H1 (cell line): ENCODE results near the gene IQGAP1. TPM values are rescaled to one million over a fixed set of nuclear protein-coding genes. Genes with fewer than 3 reads are reported as not detected.
"Not testable (repeated sequence)": the region's sequence is repeated elsewhere in the genome, so short reads cannot be mapped to it uniquely, and the experiment has no call there.

Experiments used
- CTCF ChIA-PET: fragments of 300-600 bp; sonication (Branson Sonifier 250); formaldehyde crosslinking; loops from one replicate; lab custom pipeline; 2021; ENCODE audit not compliant: partially characterized antibody; lab: Charles Lee
- POLR2A ChIA-PET: fragments of 300-600 bp; sonication (Branson Sonifier 250); formaldehyde crosslinking; loops from one replicate; lab custom pipeline; 2021; ENCODE audit warnings: inconsistent platforms; ENCODE audit not compliant: partially characterized antibody; lab: Charles Lee
- DNase-seq, 2 experiments: peaks; one replicate each; pipeline versions ENCODE4 v3.0.0 to v3.0.0-alpha.2; 2010 to 2022; ENCODE audit warnings: low spot score in 2 of 2, low read depth in 1 of 2, mixed read lengths in 1 of 2
- FAIRE-seq: peaks from 2 replicates; lab custom pipeline; 2011; peaks lifted over from hg19 to GRCh38; lab: Jason Lieb, UNC
- H2AFZ ChIP-seq: 2 replicates; pipeline ENCODE4 v1.8.1; 2012; ENCODE audit warnings: low read length, inconsistent platforms
- H2AK5ac ChIP-seq: 2 replicates; pipeline ENCODE4 v1.6.1; 2013; ENCODE audit warnings: low read depth, low read length
- H2BK120ac ChIP-seq: replicated peaks from 2 replicates; pipeline ENCODE3; 2013; ENCODE audit warnings: low read depth, low read length, inconsistent platforms
- H2BK12ac ChIP-seq: 2 replicates; pipeline ENCODE4 v1.6.1; 2013; ENCODE audit warnings: low read depth, low read length
- H2BK15ac ChIP-seq: 2 replicates; pipeline ENCODE4 v1.6.1; 2013; ENCODE audit warnings: low read length
- H2BK20ac ChIP-seq: 2 replicates; pipeline ENCODE4 v1.6.1; 2013; ENCODE audit warnings: low read length
- H2BK5ac ChIP-seq: 2 replicates; pipeline ENCODE4 v1.6.1; 2013; ENCODE audit warnings: low read depth, low read length
- H3K14ac ChIP-seq: 2 replicates; pipeline ENCODE4 v1.6.1; 2013; ENCODE audit warnings: inconsistent platforms; ENCODE audit not compliant: insufficient read length
- H3K18ac ChIP-seq: 2 replicates; pipeline ENCODE4 v1.6.1; 2013; ENCODE audit warnings: low read length; ENCODE audit errors: extremely low read depth
- H3K23ac ChIP-seq: 2 replicates; pipeline ENCODE4 v1.6.1; 2013; ENCODE audit warnings: inconsistent platforms; ENCODE audit not compliant: insufficient read length
- H3K23me2 ChIP-seq: 2 replicates; pipeline ENCODE4 v1.6.1; 2013; ENCODE audit warnings: low read depth, low read length
- H3K27ac ChIP-seq: 2 replicates; pipeline ENCODE4 v1.6.1; 2011; ENCODE audit warnings: low read depth, low read length, inconsistent platforms
- H3K27me3 ChIP-seq, 4 experiments: replicated peaks in 1 of 4; 1 replicate in 1 of 4; 2 replicates in 3 of 4; pipeline versions ENCODE4 v1.6.1 to v1.8.1; 2011 to 2013; ENCODE audit warnings: low read length in 3 of 4, mild to moderate bottlenecking in 3 of 4, inconsistent platforms in 2 of 4, mixed read lengths in 2 of 4, moderate library complexity in 1 of 4; ENCODE audit not compliant: control insufficient read depth in 3 of 4, insufficient read depth in 3 of 4; ENCODE audit errors: extremely low read depth in 1 of 4
- H3K36me3 ChIP-seq, 4 experiments: 2 replicates each; pipeline versions ENCODE4 v1.6.1 to v1.8.1; 2011 to 2013; ENCODE audit warnings: mild to moderate bottlenecking in 4 of 4, low read length in 3 of 4, moderate library complexity in 2 of 4, control low read depth in 1 of 4, inconsistent platforms in 1 of 4; ENCODE audit not compliant: insufficient read depth in 4 of 4, control insufficient read depth in 2 of 4
- H3K4ac ChIP-seq: replicated peaks from 2 replicates; pipeline ENCODE3; 2013; ENCODE audit warnings: low read length, low read depth, mixed read lengths, inconsistent platforms; ENCODE audit not compliant: insufficient read length
- H3K4me1 ChIP-seq, 4 experiments: replicated peaks in 1 of 4; 1 replicate in 1 of 4; 2 replicates in 3 of 4; pipeline versions ENCODE4 v1.6.1 to v1.8.1; 2011 to 2013; ENCODE audit warnings: low read length in 3 of 4, inconsistent platforms in 2 of 4, mixed read lengths in 1 of 4; ENCODE audit not compliant: insufficient read depth in 4 of 4, control insufficient read depth in 3 of 4
- H3K4me2 ChIP-seq, 2 experiments: 2 replicates each; pipeline versions ENCODE4 v1.6.1 to v1.8.1; 2011 to 2013; ENCODE audit warnings: low read depth in 2 of 2, low read length in 2 of 2, control low read depth in 1 of 2, inconsistent platforms in 1 of 2, mild to moderate bottlenecking in 1 of 2; ENCODE audit not compliant: insufficient read depth in 1 of 2
- H3K4me3 ChIP-seq, 4 experiments: fragments of 200-600, 300-600 bp in 1 of 4; sonication (generic), shearing (Covaris generic), sonication (Bioruptor Twin) in 1 of 4; 2 replicates each; pipeline versions ENCODE4 v1.5.1 to v1.8.1; 2011 to 2016; ENCODE audit warnings: low read length in 4 of 4, low read depth in 3 of 4, control low read depth in 2 of 4, inconsistent platforms in 2 of 4, mild to moderate bottlenecking in 2 of 4, mixed read lengths in 1 of 4, moderate library complexity in 1 of 4; ENCODE audit not compliant: insufficient read depth in 2 of 4; ENCODE audit errors: extremely low read depth in 1 of 4
- H3K56ac ChIP-seq: replicated peaks from 2 replicates; pipeline ENCODE3; 2013; ENCODE audit warnings: low read depth, mild to moderate bottlenecking, mixed read lengths, low read length, inconsistent platforms; ENCODE audit not compliant: insufficient read length
- H3K79me1 ChIP-seq: 2 replicates; pipeline ENCODE4 v1.6.1; 2013; ENCODE audit warnings: low read depth, low read length, control low read depth
- H3K79me2 ChIP-seq, 2 experiments: 2 replicates each; pipeline versions ENCODE4 v1.6.1 to v1.8.1; 2012 to 2013; ENCODE audit warnings: low read length in 2 of 2, mild to moderate bottlenecking in 2 of 2, inconsistent platforms in 1 of 2; ENCODE audit not compliant: insufficient read depth in 2 of 2, control insufficient read depth in 1 of 2
- H3K9ac ChIP-seq, 4 experiments: replicated peaks in 1 of 4; 1 replicate in 1 of 4; 2 replicates in 3 of 4; pipeline versions ENCODE4 v1.6.1 to v1.8.1; 2011 to 2013; ENCODE audit warnings: low read depth in 3 of 4, low read length in 3 of 4, control low read depth in 2 of 4, mild to moderate bottlenecking in 2 of 4, moderate library complexity in 2 of 4, inconsistent platforms in 1 of 4; ENCODE audit errors: extremely low read depth in 1 of 4
- H3K9me3 ChIP-seq, 2 experiments: 2 replicates each; pipeline versions ENCODE4 v1.6.1 to v1.8.1; 2012 to 2013; ENCODE audit warnings: mild to moderate bottlenecking in 2 of 2, moderate library complexity in 2 of 2, control low read depth in 1 of 2, inconsistent platforms in 1 of 2, low read depth in 1 of 2, low read length in 1 of 2, mixed read lengths in 1 of 2; ENCODE audit not compliant: insufficient read depth in 2 of 2
- H4K20me1 ChIP-seq, 2 experiments: replicated peaks in 1 of 2; 2 replicates each; pipeline versions ENCODE3 to v1.8.1; 2011 to 2013; ENCODE audit warnings: inconsistent platforms in 2 of 2, low read length in 2 of 2, mild to moderate bottlenecking in 1 of 2; ENCODE audit not compliant: insufficient read depth in 2 of 2, control insufficient read depth in 1 of 2
- H4K5ac ChIP-seq: 2 replicates; pipeline ENCODE4 v1.6.1; 2013; ENCODE audit warnings: low read length, low read depth, mixed read lengths, inconsistent platforms; ENCODE audit not compliant: insufficient read length
- H4K8ac ChIP-seq: 2 replicates; pipeline ENCODE4 v1.8.0; 2013; ENCODE audit warnings: mild to moderate bottlenecking, moderate library complexity, low read length, inconsistent platforms; ENCODE audit not compliant: insufficient read depth; ENCODE audit errors: extremely low read depth
- H4K91ac ChIP-seq: replicated peaks from 2 replicates; pipeline ENCODE3; 2013; ENCODE audit warnings: low read length, mixed read lengths, inconsistent platforms; ENCODE audit not compliant: insufficient read length
- WGBS, 2 experiments: shearing (Covaris generic) in 1 of 2; methylation state at CpG; one replicate each; pipeline versions ENCODE4 v1.1.6 to v1.1.7; 2013 to 2015; ENCODE audit warnings: low lambda C conversion rate in 2 of 2, mixed read lengths in 2 of 2, inconsistent platforms in 1 of 2, low coverage in 1 of 2, missing lambda C conversion rate in 1 of 2; ENCODE audit not compliant: insufficient replicate concordance in 2 of 2, insufficient coverage in 1 of 2, insufficient read length in 1 of 2; ENCODE audit errors: extremely low coverage in 1 of 2, missing lambda C conversion rate in 1 of 2; 5-methylcytosine and 5-hydroxymethylcytosine counted together
- polyA plus RNA-seq, 7 experiments: library from polyadenylated mRNA; depleted of rRNA in 3 of 7; stranded (reverse) in 5 of 7; unstranded in 2 of 7; fragments of >200 nt in 5 of 7; fragments of 200-250 nt in 2 of 7; gene quantifications; 1 replicate in 5 of 7; 2 replicates in 1 of 7; 4 replicates in 1 of 7; pipeline versions ENCODE4 v1.2.1 to v1.2.3, GENCODE V29; 2011 to 2013; ENCODE audit warnings: missing spikeins in 2 of 7, mixed read lengths in 2 of 7
- total RNA-seq: library from RNA; stranded (reverse); fragmentation: NEBNext Ultra II Directional; extraction: Animal tissue kit (Norgen Biotek cat#: 25700); gene quantifications from 2 replicates; pipeline ENCODE4 v1.2.1, GENCODE V29; 2021

Gene IQGAP1
- total and polyA plus RNA-seq, 2 of the 8 experiments (the other 6 are each of a cell fraction or from before 2014, with no cell fraction given) = 56.0 to 138 TPM

DNA sequence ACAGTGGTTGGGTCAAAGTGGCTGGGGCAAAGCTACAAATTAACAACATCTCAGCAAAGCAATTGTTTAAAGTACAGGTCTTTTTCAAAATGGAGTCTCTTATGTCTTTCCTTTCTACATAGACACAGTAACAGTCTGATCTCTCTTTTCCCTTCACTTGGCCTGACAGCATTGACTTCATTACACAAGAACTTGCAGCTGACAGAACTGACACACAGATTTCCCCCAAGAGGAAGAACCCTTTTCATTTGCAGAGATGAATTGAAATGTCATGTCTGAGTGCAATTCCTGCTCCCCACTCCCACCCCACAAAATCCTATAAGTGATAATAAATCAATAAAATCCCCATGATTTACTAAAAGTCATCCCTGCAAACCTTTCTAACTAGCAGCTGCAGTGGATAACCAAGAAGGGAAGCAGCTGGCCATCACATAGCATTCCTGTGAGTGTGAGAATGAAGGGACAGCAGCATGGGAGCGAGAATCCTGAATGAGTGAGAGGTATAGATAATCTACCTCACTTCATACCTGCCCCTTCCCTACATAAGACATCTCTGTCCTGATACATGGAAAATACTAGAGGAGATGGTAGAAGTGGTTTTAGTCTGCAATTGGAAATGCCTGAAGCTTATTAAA lies 40.5 kb upstream of the IQGAP1 start:
- H4K5ac ChIP-seq, H3K4me1 ChIP-seq, H3K36me3 ChIP-seq, H3K18ac ChIP-seq, H2BK12ac ChIP-seq, H2BK15ac ChIP-seq, H3K9me3 ChIP-seq, H2BK5ac ChIP-seq, H3K23ac ChIP-seq, H3K23me2 ChIP-seq, H3K4me3 ChIP-seq, H4K20me1 ChIP-seq, H3K27me3 ChIP-seq, FAIRE-seq, H3K79me2 ChIP-seq, H3K56ac ChIP-seq, H3K4me2 ChIP-seq, H2BK20ac ChIP-seq, H3K4ac ChIP-seq, H3K9ac ChIP-seq, H3K14ac ChIP-seq, H4K91ac ChIP-seq, DNase-seq, H3K27ac ChIP-seq, POLR2A ChIA-PET, H2BK120ac ChIP-seq, H4K8ac ChIP-seq, H2AFZ ChIP-seq, H2AK5ac ChIP-seq, H3K79me1 ChIP-seq: not testable (repeated sequence)
- WGBS, 2 experiments = 84% methylated on average over 1 of the region's 1 CpG; no CpG with 5 or more reads in 1 of the 2 experiments
- CTCF ChIA-PET = interaction anchor here (0.6 to 2.3 kb wide), 4 partner anchors 28 to 57 kb away, joined by 3 to 10 read pairs (median 3); no protein-coding TSS in a partner anchor
